OCI-LY1 (cell line): Measurements from ENCODE around the gene ZNRF1.

Source experiments
- H2AFZ ChIP-seq: fragments of 200-600 bp; sonication (generic), shearing (Covaris generic); 2 replicates; pipeline ENCODE4 v1.6.0; 2014; ENCODE audit warnings: antibody characterized with exemption, mild to moderate bottlenecking, low read length
- H3F3A ChIP-seq: fragments of 200-600 bp; sonication (generic), shearing (Covaris generic); 2 replicates; pipeline ENCODE4 v1.6.0; 2014; ENCODE audit warnings: mild to moderate bottlenecking, antibody characterized with exemption, low read length, moderate library complexity; ENCODE audit not compliant: insufficient read depth
- H3K27ac ChIP-seq: fragments of 200-600 bp; sonication (generic); 2 replicates; pipeline ENCODE4 v1.5.1; 2014; ENCODE audit warnings: low read length, mixed run types, mild to moderate bottlenecking, low read depth; ENCODE audit not compliant: poor library complexity, severe bottlenecking
- H3K27me3 ChIP-seq: fragments of 200-600 bp; sonication (generic); 2 replicates; pipeline ENCODE4 v1.6.0; 2014; ENCODE audit warnings: antibody characterized with exemption, mild to moderate bottlenecking, low read length, moderate library complexity; ENCODE audit not compliant: insufficient read depth
- H3K36me3 ChIP-seq: fragments of 200-600 bp; sonication (generic); 2 replicates; pipeline ENCODE4 v1.6.1; 2014; ENCODE audit warnings: mild to moderate bottlenecking, antibody characterized with exemption, low read length, moderate library complexity, mixed read lengths; ENCODE audit not compliant: insufficient read depth
- H3K4me1 ChIP-seq: fragments of 200-600 bp; sonication (generic); 2 replicates; pipeline ENCODE4 v1.5.1; 2014; ENCODE audit warnings: mild to moderate bottlenecking, low read length, moderate library complexity; ENCODE audit not compliant: insufficient read depth, severe bottlenecking
- H3K4me2 ChIP-seq: fragments of 200-600 bp; sonication (generic), shearing (Covaris generic); 2 replicates; pipeline ENCODE4 v1.6.1; 2014; ENCODE audit warnings: low read length
- H3K4me3 ChIP-seq: fragments of 200-600 bp; sonication (generic); 2 replicates; pipeline ENCODE4 v1.5.1; 2014; ENCODE audit warnings: low read length, low read depth, mild to moderate bottlenecking, mixed read lengths; ENCODE audit not compliant: poor library complexity, severe bottlenecking
- H3K79me2 ChIP-seq: fragments of 200-600 bp; shearing (Covaris generic); 2 replicates; pipeline ENCODE4 v1.6.1; 2016; ENCODE audit warnings: mixed run types, low read length, mixed read lengths; ENCODE audit not compliant: insufficient read depth
- H3K9ac ChIP-seq: fragments of 200-600 bp; sonication (generic), shearing (Covaris generic); 2 replicates; pipeline ENCODE4 v1.6.1; 2014; ENCODE audit warnings: mild to moderate bottlenecking, low read length, mixed read lengths
- H3K9me2 ChIP-seq: fragments of 200-600 bp; sonication (generic), shearing (Covaris generic); 2 replicates; pipeline ENCODE4 v1.6.1; 2014; ENCODE audit warnings: low read depth, mild to moderate bottlenecking, low read length, mixed read lengths
- H3K9me3 ChIP-seq: fragments of 200-600 bp; shearing (Covaris generic); 2 replicates; pipeline ENCODE4 v1.6.1; 2014; ENCODE audit warnings: low read length, mixed read lengths
- H4K20me1 ChIP-seq: fragments of 200-600 bp; sonication (generic), shearing (Covaris generic); 2 replicates; pipeline ENCODE4 v1.6.0; 2016; ENCODE audit warnings: mild to moderate bottlenecking, low read length; ENCODE audit not compliant: insufficient read depth
- CTCF ChIP-seq: fragments of 200-600 bp; sonication (generic), shearing (Covaris generic); IDR thresholded peaks from 2 replicates; pipeline ENCODE4 v1.5.1; 2017; ENCODE audit warnings: mild to moderate bottlenecking, antibody characterized with exemption, low read length, moderate library complexity, mixed read lengths
- EZH2 ChIP-seq: fragments of 200-600 bp; sonication (generic), shearing (Covaris generic); IDR thresholded peaks from 2 replicates; pipeline ENCODE4 v1.8.0; 2017; ENCODE audit warnings: borderline replicate concordance, mixed run types, mild to moderate bottlenecking, antibody characterized with exemption, low read length, moderate library complexity, mixed read lengths

The ZNRF1 gene

GRCh38 chr16:75118943-75119539 is 120.2 kb downstream of the ZNRF1 start:
- H3K4me2 ChIP-seq: no peak overlapping the region
- H3K27me3 ChIP-seq: no peaks in the 10 kb centered on the region
- no peaks in the 10 kb centered on the region for H3F3A ChIP-seq
- H3K79me2 ChIP-seq: no peaks in the 10 kb centered on the region
- no peaks in the 10 kb centered on the region for H4K20me1 ChIP-seq
- H3K9me2 ChIP-seq: no peaks in the 10 kb centered on the region
- H3K9me3 ChIP-seq: peaks cover 4% of the 10 kb centered on the region
- H3K4me3 ChIP-seq: no peak overlapping the region
- TF ChIP-seq CTCF (no peak), EZH2 (no peak)
- H3K9ac ChIP-seq: no peak overlapping the region
- H3K36me3 ChIP-seq: no peaks in the 10 kb centered on the region
- no peaks in the 10 kb centered on the region for H3K4me1 ChIP-seq
- no peak overlapping the region for H3K27ac ChIP-seq
- no peak overlapping the region for H2AFZ ChIP-seq

GRCh38 chr16:75120253-75120652 is 121.4 kb downstream of the ZNRF1 start:
- no peak overlapping the region for H2AFZ ChIP-seq
- no peak overlapping the region for H3K4me3 ChIP-seq
- H3K4me1 ChIP-seq: no peaks in the 10 kb centered on the region
- no peaks in the 10 kb centered on the region for H3K27me3 ChIP-seq
- H3K36me3 ChIP-seq: no peaks in the 10 kb centered on the region
- no peaks in the 10 kb centered on the region for H3F3A ChIP-seq
- no peak overlapping the region for H3K27ac ChIP-seq
- peaks cover 4% of the 10 kb centered on the region for H3K9me3 ChIP-seq
- H3K9me2 ChIP-seq: no peaks in the 10 kb centered on the region
- no peaks in the 10 kb centered on the region for H3K79me2 ChIP-seq
- no peaks in the 10 kb centered on the region for H4K20me1 ChIP-seq
- no peak overlapping the region for H3K9ac ChIP-seq
- TF ChIP-seq CTCF: no peak
- TF ChIP-seq EZH2: no peak
- no peak overlapping the region for H3K4me2 ChIP-seq

- no peaks in the 10 kb centered on the region for H3K9me2 ChIP-seq
- no peak overlapping the region for H2AFZ ChIP-seq
- H3K79me2 ChIP-seq: no peaks in the 10 kb centered on the region
- no peaks in the 10 kb centered on the region for H3K27me3 ChIP-seq
- H3F3A ChIP-seq: no peaks in the 10 kb centered on the region
- no peak overlapping the region for H3K4me2 ChIP-seq
- H3K27ac ChIP-seq: no peak overlapping the region
- TF ChIP-seq EZH2: no peak
- no peak overlapping the region for H3K4me3 ChIP-seq
- H3K9me3 ChIP-seq: peaks cover 6% of the 10 kb centered on the region
- H3K36me3 ChIP-seq: no peaks in the 10 kb centered on the region
- no peaks in the 10 kb centered on the region for H3K4me1 ChIP-seq
- H4K20me1 ChIP-seq: no peaks in the 10 kb centered on the region
- H3K9ac ChIP-seq: no peak overlapping the region
Observed at GRCh38 chr16:75121949-75122568, 123.2 kb downstream of the ZNRF1 start.

- Histone ChIP-seq H3K9me2 (no peaks in the 10 kb centered on the region), H3K27ac (no peak overlapping the region), H3K9ac (no peak overlapping the region), H3K4me1 (no peaks in the 10 kb centered on the region), H2AFZ (no peak overlapping the region), H3K27me3 (no peaks in the 10 kb centered on the region), H3F3A (no peaks in the 10 kb centered on the region), H3K4me3 (no peak overlapping the region), H3K9me3 (peaks cover 6% of the 10 kb centered on the region), H3K36me3 (no peaks in the 10 kb centered on the region), H3K79me2 (no peaks in the 10 kb centered on the region), H3K4me2 (no peak overlapping the region), H4K20me1 (no peaks in the 10 kb centered on the region)
- TF ChIP-seq CTCF (no peak), EZH2 (no peak)
Observed at GRCh38 chr16:75122609-75123008, 123.8 kb downstream of the ZNRF1 start.
